Mononuclear cell (primary cell): ENCODE measurements around the gene TGFBRAP1. TPM values are rescaled to one million over a fixed set of nuclear protein-coding genes. Genes with fewer than 3 reads are reported as not detected.

Experiments used
- H3K27me3 ChIP-seq: 2 replicates; pipeline ENCODE4 v1.6.0; 2011; ENCODE audit warnings: low read length, control low read depth; ENCODE audit not compliant: insufficient read depth
- H3K4me1 ChIP-seq: 2 replicates; pipeline ENCODE4 v1.5.1; 2011; ENCODE audit warnings: mild to moderate bottlenecking, low read length, control low read depth; ENCODE audit not compliant: insufficient read depth
- H3K4me3 ChIP-seq: 2 replicates; pipeline ENCODE4 v1.5.1; 2011; ENCODE audit warnings: mild to moderate bottlenecking, low read length, moderate library complexity
- H3K9me3 ChIP-seq: 2 replicates; pipeline ENCODE4 v1.5.1; 2011; ENCODE audit warnings: low read depth, mild to moderate bottlenecking, control low read depth, low read length
- total RNA-seq: library from RNA; depleted of rRNA; stranded (reverse); fragments of >200 nt; gene quantifications from one replicate; pipeline ENCODE4 v1.2.3, GENCODE V29; 2012

The TGFBRAP1 gene
- total RNA-seq, 1 donor: 21.5 TPM

- H3K4me3 ChIP-seq: no peak overlapping the region
- no peaks in the 10 kb centered on the region for H3K9me3 ChIP-seq
- H3K27me3 ChIP-seq: no peaks in the 10 kb centered on the region
- H3K4me1 ChIP-seq: no peaks in the 10 kb centered on the region
Observed at GRCh38 chr2:105364436-105365139, 35.1 kb upstream of the TGFBRAP1 start.

GRCh38 chr2:105362862-105363591, 33.5 kb upstream of the TGFBRAP1 start:
- no peaks in the 10 kb centered on the region for H3K27me3 ChIP-seq
- H3K9me3 ChIP-seq: no peaks in the 10 kb centered on the region
- no peaks in the 10 kb centered on the region for H3K4me1 ChIP-seq
- H3K4me3 ChIP-seq: no peak overlapping the region

GRCh38 chr2:105361102-105361889, 31.8 kb upstream of the TGFBRAP1 start:
- peaks cover 11% of the 10 kb centered on the region for H3K9me3 ChIP-seq
- H3K27me3 ChIP-seq: no peaks in the 10 kb centered on the region
- no peaks in the 10 kb centered on the region for H3K4me1 ChIP-seq
- H3K4me3 ChIP-seq: no peak overlapping the region

- no peaks in the 10 kb centered on the region for H3K27me3 ChIP-seq
- H3K4me1 ChIP-seq: no peaks in the 10 kb centered on the region
- H3K4me3 ChIP-seq: no peak overlapping the region
- peaks cover 17% of the 10 kb centered on the region for H3K9me3 ChIP-seq
Observed at GRCh38 chr2:105358593-105358992, 29.1 kb upstream of the TGFBRAP1 start.

- peaks cover 17% of the 10 kb centered on the region for H3K9me3 ChIP-seq
- H3K4me1 ChIP-seq: no peaks in the 10 kb centered on the region
- H3K27me3 ChIP-seq: no peaks in the 10 kb centered on the region
- no peak overlapping the region for H3K4me3 ChIP-seq
Observed at GRCh38 chr2:105357122-105357521, 27.6 kb upstream of the TGFBRAP1 start.

- Histone ChIP-seq H3K27me3 (no peaks in the 10 kb centered on the region), H3K4me1 (no peaks in the 10 kb centered on the region), H3K4me3 (no peak overlapping the region), H3K9me3 (no peaks in the 10 kb centered on the region)
Observed at GRCh38 chr2:105344704-105345345, 15.3 kb upstream of the TGFBRAP1 start.

DNA sequence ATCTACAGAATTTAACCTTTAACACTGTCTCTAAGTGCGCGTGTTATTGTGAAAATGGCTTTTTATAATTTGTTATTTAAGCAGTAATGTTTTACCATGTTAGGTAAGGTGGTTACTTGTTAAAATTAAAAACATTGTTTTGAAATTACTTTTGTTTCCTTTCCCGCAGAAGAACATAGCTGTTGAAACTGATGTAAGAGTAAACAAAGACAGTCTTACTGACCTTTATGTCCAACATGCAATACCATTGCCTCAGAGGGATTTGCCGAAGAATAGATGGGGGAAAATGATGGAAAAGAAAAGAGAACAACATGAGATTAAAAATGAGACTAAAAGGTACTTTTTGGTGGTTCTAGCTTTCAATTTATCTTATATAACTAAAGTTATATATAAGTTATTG, 9.9 kb upstream of the TGFBRAP1 start:
- Histone ChIP-seq H3K27me3 (no peaks in the 10 kb centered on the region), H3K4me1 (peaks cover 17% of the 10 kb centered on the region), H3K9me3 (no peaks in the 10 kb centered on the region), H3K4me3 (no peak overlapping the region)

- H3K4me1 ChIP-seq: peaks cover 17% of the 10 kb centered on the region
- H3K27me3 ChIP-seq: no peaks in the 10 kb centered on the region
- H3K9me3 ChIP-seq: no peaks in the 10 kb centered on the region
- peak overlapping the region; percentile 67 for H3K4me3 ChIP-seq
Observed at GRCh38 chr2:105338020-105338385, 8.5 kb upstream of the TGFBRAP1 start.

DNA sequence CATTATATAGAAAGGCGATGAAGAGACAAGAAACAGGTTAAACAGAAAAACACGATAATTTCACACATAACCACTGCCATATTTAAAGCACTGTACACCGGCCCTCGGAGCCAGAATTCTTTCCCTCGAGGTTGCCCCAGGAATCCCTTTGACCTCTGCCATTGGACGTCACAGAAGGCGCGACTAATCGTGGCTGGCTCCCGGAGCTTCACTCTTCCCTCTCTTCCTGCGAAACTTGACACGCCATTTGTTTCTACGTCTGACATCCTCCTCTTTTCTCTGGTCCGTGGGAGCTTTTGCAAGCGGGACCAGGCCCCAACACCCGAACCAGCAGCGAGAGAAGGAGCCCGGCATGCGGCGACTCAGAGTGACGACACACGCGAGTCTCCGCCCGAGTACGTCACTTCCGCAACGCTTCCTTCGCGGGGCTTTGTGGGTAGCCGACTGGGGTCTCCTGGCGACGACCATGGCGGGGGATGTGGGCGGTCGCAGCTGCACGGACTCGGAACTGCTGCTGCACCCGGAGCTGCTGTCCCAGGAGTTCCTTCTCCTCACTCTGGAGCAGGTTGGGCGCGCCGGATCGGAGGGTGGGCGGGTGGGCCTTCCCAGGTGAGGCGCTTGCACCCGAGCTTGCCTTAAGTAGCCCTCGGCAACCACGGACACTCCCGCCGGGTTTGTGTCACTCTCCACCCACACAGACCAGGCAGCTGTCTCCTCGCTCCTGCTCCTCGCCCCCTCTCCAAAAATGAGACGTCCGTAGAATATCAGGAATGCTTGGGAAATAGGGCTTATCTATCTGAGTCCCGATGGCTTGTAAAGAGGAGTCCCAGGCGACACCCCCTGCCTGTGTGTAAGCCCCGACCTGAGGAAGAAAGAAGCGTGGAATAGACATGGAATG, 7.8 kb upstream of the TGFBRAP1 start, which contains the start of gene C2orf49:
Gene C2orf49 (plus strand): TSS at position 419 of the 898 bp plus-strand sequence. CDS start 48 bp downstream, at position 467.
- peak within 1 kb of the TSS; percentile 67 for H3K4me3 ChIP-seq
- H3K4me1 ChIP-seq: peaks cover 17% of the 10 kb centered on the region
- no peaks in the 10 kb centered on the region for H3K27me3 ChIP-seq
- H3K9me3 ChIP-seq: no peaks in the 10 kb centered on the region

- no peaks in the 10 kb centered on the region for H3K9me3 ChIP-seq
- peaks cover 17% of the 10 kb centered on the region for H3K4me1 ChIP-seq
- peak overlapping the region; percentile 67 for H3K4me3 ChIP-seq
- no peaks in the 10 kb centered on the region for H3K27me3 ChIP-seq
Observed at GRCh38 chr2:105336786-105337121, 7.2 kb upstream of the TGFBRAP1 start.

DNA sequence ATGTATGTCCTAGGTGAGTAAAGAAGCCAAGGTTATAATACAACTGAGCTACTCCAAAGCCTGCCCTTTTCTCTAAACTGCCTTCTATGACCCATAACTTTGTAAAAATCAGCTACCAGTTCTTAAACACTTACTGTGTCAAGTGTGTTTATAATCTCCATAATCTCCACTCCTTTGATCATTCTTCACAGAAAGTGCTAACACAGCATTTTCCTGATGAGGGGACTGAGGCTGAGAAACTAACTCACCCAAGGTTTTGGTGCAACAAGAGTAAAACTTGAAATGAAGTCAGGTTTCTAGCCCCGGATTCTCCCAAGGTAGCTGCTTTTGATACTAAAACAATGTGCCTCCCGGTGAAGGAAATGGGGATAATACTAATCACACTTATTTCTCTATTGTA, 5.9 kb upstream of the TGFBRAP1 start:
- peaks cover 23% of the 10 kb centered on the region for H3K4me1 ChIP-seq

GRCh38 chr2:105334211-105334610, 4.7 kb upstream of the TGFBRAP1 start:
- Histone ChIP-seq H3K27me3 (no peaks in the 10 kb centered on the region), H3K9me3 (no peaks in the 10 kb centered on the region), H3K4me1 (peaks cover 30% of the 10 kb centered on the region), H3K4me3 (no peak overlapping the region)

More for the DNA sequence above, 5.9 kb upstream of the TGFBRAP1 start:
- no peaks in the 10 kb centered on the region for H3K9me3 ChIP-seq
- H3K4me3 ChIP-seq: no peak overlapping the region
- H3K27me3 ChIP-seq: no peaks in the 10 kb centered on the region

- Histone ChIP-seq H3K27me3 (no peaks in the 10 kb centered on the region), H3K4me1 (peaks cover 34% of the 10 kb centered on the region), H3K9me3 (no peaks in the 10 kb centered on the region), H3K4me3 (peak overlapping the region; percentile 4)
Observed at GRCh38 chr2:105330681-105331375, 1.3 kb upstream of the TGFBRAP1 start.

DNA sequence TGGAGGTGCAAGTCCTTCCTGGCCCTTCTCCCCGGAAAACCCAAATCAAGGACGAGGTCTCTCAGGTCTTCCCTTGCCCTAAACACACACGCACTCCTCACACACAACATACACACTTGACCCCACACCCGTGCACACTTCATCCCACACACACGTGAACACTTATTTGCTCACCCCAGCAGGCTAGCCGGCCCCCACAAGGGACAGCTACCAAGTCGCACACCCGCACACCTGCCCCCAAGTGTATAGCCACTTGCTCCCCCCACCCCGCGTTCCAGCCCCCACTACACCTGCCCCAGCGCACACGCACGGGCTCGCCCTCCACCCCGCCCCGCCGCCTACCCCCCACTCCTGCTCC, 359 bp downstream of the TGFBRAP1 start:
- H3K27me3 ChIP-seq: no peaks in the 10 kb centered on the region
- peaks cover 51% of the 10 kb centered on the region for H3K4me1 ChIP-seq
- H3K9me3 ChIP-seq: no peaks in the 10 kb centered on the region
- H3K4me3 ChIP-seq: peak overlapping the region; percentile 56
